Loucy (cell line): Measurements from ENCODE around the gene SLC43A3.

ENCODE experiments used
- H2AFZ ChIP-seq: fragments of 200-600 bp; sonication (generic); 2 replicates; pipeline ENCODE4 v1.6.0; 2016; ENCODE audit warnings: antibody characterized with exemption, mild to moderate bottlenecking, low read length, moderate library complexity
- H3F3A ChIP-seq: fragments of 200-600 bp; 2 replicates; pipeline ENCODE4 v1.6.0; 2016; ENCODE audit warnings: antibody characterized with exemption, low read depth, mild to moderate bottlenecking
- H3K27me3 ChIP-seq: fragments of 200-600 bp; sonication (generic); 2 replicates; pipeline ENCODE4 v1.6.1; 2014; ENCODE audit warnings: low read length, mild to moderate bottlenecking; ENCODE audit not compliant: insufficient read depth, poor library complexity, severe bottlenecking
- H3K36me3 ChIP-seq: fragments of 200-600 bp; sonication (generic); 2 replicates; pipeline ENCODE4 v1.6.1; 2016; ENCODE audit warnings: low read length; ENCODE audit not compliant: insufficient read depth
- H3K4me1 ChIP-seq: fragments of 200-600 bp; sonication (generic); 2 replicates; pipeline ENCODE4 v1.5.1; 2014; ENCODE audit warnings: low read length, mild to moderate bottlenecking; ENCODE audit not compliant: insufficient read depth, poor library complexity, severe bottlenecking
- H3K4me2 ChIP-seq: fragments of 200-600 bp; sonication (generic); 2 replicates; pipeline ENCODE4 v1.6.0; 2014; ENCODE audit warnings: antibody characterized with exemption, low read length, low read depth, mild to moderate bottlenecking; ENCODE audit not compliant: poor library complexity, severe bottlenecking
- H3K4me3 ChIP-seq: fragments of 200-600 bp; sonication (generic); 2 replicates; pipeline ENCODE4 v1.5.1; 2014; ENCODE audit warnings: low read length, mild to moderate bottlenecking, mixed read lengths; ENCODE audit not compliant: poor library complexity, severe bottlenecking
- H3K79me2 ChIP-seq: fragments of 200-600 bp; sonication (generic); 2 replicates; pipeline ENCODE4 v1.6.1; 2014; ENCODE audit warnings: low read length; ENCODE audit not compliant: insufficient read depth
- H3K9ac ChIP-seq: fragments of 200-600 bp; sonication (generic); 2 replicates; pipeline ENCODE4 v1.6.0; 2014; ENCODE audit warnings: mild to moderate bottlenecking, low read depth, low read length, moderate library complexity; ENCODE audit not compliant: poor library complexity, severe bottlenecking
- H3K9me2 ChIP-seq: fragments of 200-600 bp; sonication (generic); replicated peaks from 2 replicates; pipeline ENCODE4 v1.6.1; 2016; ENCODE audit warnings: low read depth, low read length, mixed read lengths
- H3K9me3 ChIP-seq: fragments of 200-600 bp; sonication (generic); 2 replicates; pipeline ENCODE4 v1.6.1; 2014; ENCODE audit warnings: mild to moderate bottlenecking, antibody characterized with exemption, low read length, low read depth; ENCODE audit not compliant: insufficient read depth
- H4K20me1 ChIP-seq: fragments of 200-600 bp; sonication (generic); 2 replicates; pipeline ENCODE4 v1.6.0; 2014; ENCODE audit warnings: antibody characterized with exemption, low read length, mild to moderate bottlenecking; ENCODE audit not compliant: insufficient read depth, poor library complexity, severe bottlenecking
- EZH2phosphoT487 ChIP-seq: fragments of 200-600 bp; IDR thresholded peaks from 2 replicates; pipeline ENCODE4 v1.6.1; 2018; ENCODE audit warnings: antibody characterized with exemption, mild to moderate bottlenecking, moderate library complexity, borderline replicate concordance
- TF ChIP-seq, protein P1 (sequence below): fragments of 200-600 bp; sonication (generic); conservative IDR thresholded peaks from 2 replicates; pipeline ENCODE4 v1.5.1; 2014; ENCODE audit warnings: mild to moderate bottlenecking, antibody characterized with exemption, low read length

Gene SLC43A3

DNA sequence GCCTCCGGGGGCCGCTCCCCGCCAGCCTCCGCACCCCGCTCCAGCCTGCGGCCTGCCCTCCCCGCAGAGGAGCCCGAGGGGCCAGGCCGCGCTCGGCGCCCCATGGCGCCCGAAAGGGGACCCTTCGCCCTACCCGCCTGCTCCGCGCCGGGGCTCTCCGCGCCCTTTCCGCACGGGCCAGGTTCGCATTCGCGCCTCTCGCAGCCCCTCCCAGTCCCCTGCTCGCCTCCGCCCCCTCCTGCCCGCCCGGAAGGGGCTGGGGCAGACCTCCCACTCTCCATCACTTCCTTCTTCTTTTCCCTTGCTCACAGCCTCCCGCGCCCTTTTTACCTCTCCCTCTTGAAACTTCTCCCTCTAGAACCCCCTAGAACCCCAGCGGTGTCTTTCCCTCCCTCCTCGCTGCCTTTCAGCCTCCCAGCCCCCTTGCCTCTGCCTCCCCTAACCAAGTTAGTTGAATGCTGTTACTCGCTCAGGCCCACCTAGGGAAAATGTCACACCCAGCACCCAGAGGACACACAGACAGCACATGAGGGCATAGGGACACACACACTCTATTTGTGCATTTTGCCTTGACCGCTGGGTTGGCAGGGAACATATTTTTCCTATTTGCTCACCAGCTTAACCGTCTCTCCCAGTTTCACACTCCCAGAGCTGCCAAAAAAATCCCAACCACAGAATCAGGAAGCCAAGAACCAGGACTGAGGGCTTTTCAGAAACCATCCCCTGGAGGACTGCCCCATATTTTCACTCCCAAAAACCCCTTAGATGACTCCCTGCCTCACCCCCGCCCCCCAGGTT is at the start of gene SLC43A3:
SLC43A3 (minus strand) TSS at position 193 of the 798 bp plus-strand sequence. CDS start 949 bp downstream, outside the sequence.
- peaks cover 27% of the 10 kb centered on the region for H4K20me1 ChIP-seq
- no peak within 1 kb of the TSS; the same call in 1 of the 2 replicates for H2AFZ ChIP-seq
- no peaks in the 10 kb centered on the region for H3K9me3 ChIP-seq
- H3K79me2 ChIP-seq, result peaks cover 41% of the 10 kb centered on the region
- H3F3A ChIP-seq, result peaks cover 10% of the 10 kb centered on the region
- H3K27me3 ChIP-seq, result no peaks in the 10 kb centered on the region
- peak within 1 kb of the TSS; percentile 96 for H3K4me2 ChIP-seq
- H3K4me3 ChIP-seq, result peak within 1 kb of the TSS; percentile 83
- TF ChIP-seq, protein P1, sequence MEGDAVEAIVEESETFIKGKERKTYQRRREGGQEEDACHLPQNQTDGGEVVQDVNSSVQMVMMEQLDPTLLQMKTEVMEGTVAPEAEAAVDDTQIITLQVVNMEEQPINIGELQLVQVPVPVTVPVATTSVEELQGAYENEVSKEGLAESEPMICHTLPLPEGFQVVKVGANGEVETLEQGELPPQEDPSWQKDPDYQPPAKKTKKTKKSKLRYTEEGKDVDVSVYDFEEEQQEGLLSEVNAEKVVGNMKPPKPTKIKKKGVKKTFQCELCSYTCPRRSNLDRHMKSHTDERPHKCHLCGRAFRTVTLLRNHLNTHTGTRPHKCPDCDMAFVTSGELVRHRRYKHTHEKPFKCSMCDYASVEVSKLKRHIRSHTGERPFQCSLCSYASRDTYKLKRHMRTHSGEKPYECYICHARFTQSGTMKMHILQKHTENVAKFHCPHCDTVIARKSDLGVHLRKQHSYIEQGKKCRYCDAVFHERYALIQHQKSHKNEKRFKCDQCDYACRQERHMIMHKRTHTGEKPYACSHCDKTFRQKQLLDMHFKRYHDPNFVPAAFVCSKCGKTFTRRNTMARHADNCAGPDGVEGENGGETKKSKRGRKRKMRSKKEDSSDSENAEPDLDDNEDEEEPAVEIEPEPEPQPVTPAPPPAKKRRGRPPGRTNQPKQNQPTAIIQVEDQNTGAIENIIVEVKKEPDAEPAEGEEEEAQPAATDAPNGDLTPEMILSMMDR, result no peak
- no peak for TF ChIP-seq EZH2phosphoT487
- H3K4me1 ChIP-seq, result peaks cover 58% of the 10 kb centered on the region
- H3K9me2 ChIP-seq, result no peaks in the 10 kb centered on the region
- H3K9ac ChIP-seq, result peak within 1 kb of the TSS; percentile 98
- peaks cover 24% of the 10 kb centered on the region; the same call in 1 of the 2 replicates for H3K36me3 ChIP-seq

DNA sequence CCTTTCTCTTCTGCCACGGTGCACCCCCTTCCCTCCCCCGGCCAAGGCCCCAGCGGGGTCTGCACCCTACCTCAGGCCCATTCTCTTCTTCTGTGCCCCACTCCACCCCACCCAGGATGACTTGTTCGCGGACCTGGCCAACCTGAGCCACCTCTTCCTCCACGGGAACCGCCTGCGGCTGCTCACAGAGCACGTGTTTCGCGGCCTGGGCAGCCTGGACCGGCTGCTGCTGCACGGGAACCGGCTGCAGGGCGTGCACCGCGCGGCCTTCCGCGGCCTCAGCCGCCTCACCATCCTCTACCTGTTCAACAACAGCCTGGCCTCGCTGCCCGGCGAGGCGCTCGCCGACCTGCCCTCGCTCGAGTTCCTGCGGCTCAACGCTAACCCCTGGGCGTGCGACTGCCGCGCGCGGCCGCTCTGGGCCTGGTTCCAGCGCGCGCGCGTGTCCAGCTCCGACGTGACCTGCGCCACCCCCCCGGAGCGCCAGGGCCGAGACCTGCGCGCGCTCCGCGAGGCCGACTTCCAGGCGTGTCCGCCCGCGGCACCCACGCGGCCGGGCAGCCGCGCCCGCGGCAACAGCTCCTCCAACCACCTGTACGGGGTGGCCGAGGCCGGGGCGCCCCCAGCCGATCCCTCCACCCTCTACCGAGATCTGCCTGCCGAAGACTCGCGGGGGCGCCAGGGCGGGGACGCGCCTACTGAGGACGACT is 49.3 kb upstream of the SLC43A3 start:
- Histone ChIP-seq H3K9me3 (no peaks in the 10 kb centered on the region), H3K9me2 (no peaks in the 10 kb centered on the region), H3K4me1 (peaks cover 26% of the 10 kb centered on the region), H3K79me2 (no peaks in the 10 kb centered on the region; the same call in 1 of the 2 replicates), H3K4me3 (peak overlapping the region; percentile 63), H4K20me1 (no peaks in the 10 kb centered on the region), H2AFZ (peak overlapping the region; percentile 21; the same call in 1 of the 2 replicates), H3K36me3 (no peaks in the 10 kb centered on the region), H3F3A (no peaks in the 10 kb centered on the region), H3K9ac (peak overlapping the region; percentile 63), H3K4me2 (peak overlapping the region; percentile 70), H3K27me3 (no peaks in the 10 kb centered on the region)
- TF ChIP-seq, protein P1, result no peak
- no peak for TF ChIP-seq EZH2phosphoT487

DNA sequence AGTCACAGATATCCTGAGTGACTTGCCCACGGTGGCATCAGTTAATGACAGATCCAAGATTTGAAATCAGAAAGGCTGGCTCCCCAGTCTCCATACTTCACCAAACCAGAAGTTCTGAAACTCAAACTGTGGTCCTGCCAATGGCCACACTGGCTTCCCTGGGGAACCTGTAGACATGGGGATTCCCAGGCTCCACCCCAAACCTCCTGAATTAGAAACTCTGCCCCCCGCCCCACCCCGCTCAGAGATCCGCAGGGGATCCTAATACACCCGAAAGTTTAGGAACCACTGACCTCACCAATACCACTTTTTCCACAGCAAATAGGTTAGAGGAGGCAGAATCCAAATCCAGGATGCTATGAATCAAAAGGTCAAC is 48.7 kb upstream of the SLC43A3 start:
- Histone ChIP-seq H3K9me3 (no peaks in the 10 kb centered on the region), H3K79me2 (no peaks in the 10 kb centered on the region; the same call in 1 of the 2 replicates), H4K20me1 (no peaks in the 10 kb centered on the region), H3K4me1 (peaks cover 26% of the 10 kb centered on the region), H3F3A (no peaks in the 10 kb centered on the region), H2AFZ (0 out of 2 replicates have a peak overlapping the region, but pooled peaks have one; percentile 15), H3K9me2 (no peaks in the 10 kb centered on the region), H3K4me3 (peak overlapping the region; percentile 63), H3K27me3 (no peaks in the 10 kb centered on the region), H3K4me2 (peak overlapping the region; percentile 70), H3K9ac (peak overlapping the region; percentile 63), H3K36me3 (no peaks in the 10 kb centered on the region)
- TF ChIP-seq, protein P1, result no peak
- no peak for TF ChIP-seq EZH2phosphoT487
